Mesodermal cell (in vitro differentiated cells): ENCODE measurements around the gene DROSHA.

ENCODE experiments used
- H3K27ac ChIP-seq: 2 replicates; pipeline ENCODE4 v1.7.0; 2013; ENCODE audit warnings: mild to moderate bottlenecking, low read depth, low read length, moderate library complexity; ENCODE audit not compliant: severe bottlenecking
- H3K36me3 ChIP-seq: 2 replicates; pipeline ENCODE4 v1.7.1; 2013; ENCODE audit warnings: mild to moderate bottlenecking, low read length, moderate library complexity; ENCODE audit not compliant: control insufficient read depth, insufficient read depth
- H3K4me1 ChIP-seq: one replicate; pipeline ENCODE4 v1.7.1; 2013; ENCODE audit warnings: mild to moderate bottlenecking, low read length; ENCODE audit not compliant: insufficient read depth, control insufficient read depth, poor library complexity, severe bottlenecking
- H3K4me3 ChIP-seq: 2 replicates; pipeline ENCODE4 v1.7.0; 2013; ENCODE audit warnings: low read length, control low read depth, mild to moderate bottlenecking; ENCODE audit not compliant: insufficient read depth, poor library complexity, severe bottlenecking; ENCODE audit errors: extremely low read depth
- H3K9me3 ChIP-seq: 2 replicates; pipeline ENCODE4 v1.7.1; 2013; ENCODE audit warnings: mild to moderate bottlenecking, low read length, moderate library complexity; ENCODE audit not compliant: control insufficient read depth
- WGBS, 2 experiments: methylation state at CpG; one replicate each; pipeline ENCODE4 v1.1.5; 2013; ENCODE audit warnings: missing lambda C conversion rate in 2 of 2; ENCODE audit not compliant: insufficient coverage in 2 of 2; 5-methylcytosine and 5-hydroxymethylcytosine counted together

Gene DROSHA

GRCh38 chr5:31492869-31493268, 39.0 kb downstream of the DROSHA start:
- no peaks in the 10 kb centered on the region for H3K4me1 ChIP-seq
- H3K27ac ChIP-seq = no peak overlapping the region
- peaks cover 80% of the 10 kb centered on the region for H3K36me3 ChIP-seq
- WGBS, 2 experiments = 67 to 71% methylated on average over 2 to 4 of the region's 4 CpGs
- H3K4me3 ChIP-seq = no peak overlapping the region
- no peaks in the 10 kb centered on the region for H3K9me3 ChIP-seq

DNA sequence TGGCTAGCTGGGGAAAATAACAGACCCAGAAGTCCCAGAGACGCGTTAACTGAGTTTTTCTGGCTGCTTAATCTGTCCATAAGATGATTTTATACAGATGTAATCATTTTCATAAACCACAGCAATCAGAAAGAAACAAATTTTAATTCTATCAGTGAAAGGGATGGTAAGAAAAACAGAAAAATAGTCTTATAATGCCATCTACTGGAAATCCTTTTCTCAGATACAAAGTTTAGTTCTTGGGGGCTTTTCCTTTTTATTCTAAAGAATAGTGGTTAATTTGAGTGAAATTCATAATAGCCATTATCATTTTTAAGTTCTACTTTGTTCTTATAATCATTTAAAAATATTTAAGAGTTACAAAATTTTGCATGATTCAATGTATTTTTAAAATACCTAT, 44.4 kb downstream of the DROSHA start:
- Histone ChIP-seq H3K4me1 (no peaks in the 10 kb centered on the region), H3K27ac (no peak overlapping the region), H3K4me3 (no peak overlapping the region), H3K36me3 (peaks cover 71% of the 10 kb centered on the region), H3K9me3 (no peaks in the 10 kb centered on the region)
- no CpG with 5 or more reads among the region's 2 CpGs for WGBS, 2 experiments

DNA sequence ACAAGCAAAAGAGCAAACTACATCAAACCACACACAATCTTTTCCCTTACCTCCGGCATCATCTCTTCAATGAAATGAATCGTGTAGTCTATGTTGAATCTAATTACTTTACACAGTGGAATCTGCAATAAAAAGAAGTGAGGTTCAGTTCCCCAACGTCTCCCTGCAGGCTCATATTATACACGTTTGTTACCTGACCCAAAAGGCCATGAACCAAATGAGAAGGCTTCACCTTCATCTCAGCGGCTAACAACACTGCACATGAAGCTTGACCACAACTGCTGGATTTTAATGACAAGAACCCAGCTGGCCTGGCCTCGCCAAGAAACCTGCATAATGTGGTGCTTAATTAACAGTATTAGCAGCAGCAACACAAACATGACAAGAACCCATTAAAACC, 45.5 kb downstream of the DROSHA start:
- H3K4me3 ChIP-seq = no peak overlapping the region
- H3K36me3 ChIP-seq = peaks cover 69% of the 10 kb centered on the region
- no peaks in the 10 kb centered on the region for H3K4me1 ChIP-seq
- H3K9me3 ChIP-seq = no peaks in the 10 kb centered on the region
- H3K27ac ChIP-seq = no peak overlapping the region
- WGBS, 2 experiments = 87% methylated on average over 5 of the region's 6 CpGs; no CpG with 5 or more reads in 1 of the 2 experiments

DNA sequence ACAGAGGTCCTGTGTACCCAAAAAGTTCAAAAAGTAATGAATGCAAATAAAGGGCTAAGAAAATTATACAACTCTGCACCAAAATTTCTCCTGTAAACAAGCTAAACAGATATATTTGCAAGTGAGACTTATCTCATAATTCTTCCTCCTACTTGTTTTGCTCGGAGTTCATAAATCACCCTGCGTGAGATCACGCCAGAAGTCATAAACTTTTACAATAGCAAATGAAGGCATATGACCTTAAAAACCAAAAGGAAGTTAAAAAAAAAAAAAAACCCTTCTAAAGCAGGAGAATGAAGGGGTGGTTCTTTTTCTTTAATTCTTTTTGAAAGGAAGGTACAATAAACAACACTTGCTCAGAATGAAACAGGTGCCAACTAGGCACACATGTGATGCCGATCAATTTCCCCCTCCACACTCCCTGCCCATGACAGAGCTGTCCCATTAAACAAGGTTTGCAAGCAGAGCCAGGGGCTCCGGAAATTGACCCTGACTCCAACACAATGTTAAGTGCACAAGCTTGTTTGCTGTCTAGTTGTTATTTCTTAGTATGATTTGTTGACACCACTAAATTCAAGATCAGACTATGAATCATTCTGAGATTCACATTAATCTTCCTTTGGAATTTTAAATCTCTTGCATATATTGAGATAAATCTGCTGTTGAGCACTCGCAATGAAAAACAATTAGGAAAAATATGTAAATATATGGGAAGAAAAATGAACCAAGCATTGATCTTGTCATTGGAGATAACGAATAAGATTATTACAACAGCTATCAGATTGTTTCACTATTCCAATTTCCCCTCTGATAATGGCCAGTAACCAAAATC, 46.3 kb downstream of the DROSHA start:
- no peaks in the 10 kb centered on the region for H3K9me3 ChIP-seq
- WGBS, 2 experiments = no CpG with 5 or more reads among the region's 7 CpGs
- no peak overlapping the region for H3K27ac ChIP-seq
- no peak overlapping the region for H3K4me3 ChIP-seq
- H3K4me1 ChIP-seq = no peaks in the 10 kb centered on the region
- H3K36me3 ChIP-seq = peaks cover 62% of the 10 kb centered on the region

DNA sequence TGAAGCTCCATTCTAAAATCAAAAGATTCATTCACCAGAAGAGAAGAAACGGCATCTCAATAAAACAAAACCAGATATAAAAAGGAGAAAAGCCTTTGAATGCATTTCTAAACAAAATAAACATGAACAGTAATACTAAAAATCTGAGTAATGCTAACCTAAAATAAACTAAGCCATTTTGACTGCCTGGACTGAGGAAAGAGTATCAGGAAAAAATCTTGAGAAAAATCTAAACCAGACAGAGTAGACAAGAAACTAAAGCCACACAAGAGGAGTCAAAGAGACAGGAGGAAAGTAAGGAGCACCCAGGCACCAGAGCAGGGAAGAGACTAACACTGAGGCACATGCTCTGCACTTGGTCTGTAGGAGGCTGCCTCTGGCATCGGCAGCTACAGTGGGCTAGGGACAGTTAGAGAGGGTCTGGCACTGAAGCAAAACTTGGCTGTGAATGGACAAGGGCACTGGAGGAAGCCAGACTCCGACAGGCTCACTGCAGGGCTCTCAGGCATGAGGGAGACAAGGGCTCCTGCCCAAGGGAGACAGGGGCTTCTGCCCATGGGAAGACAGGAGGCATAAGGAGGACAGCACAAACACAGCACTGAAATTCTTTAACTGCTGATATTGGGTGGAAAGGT, 50.2 kb downstream of the DROSHA start:
- Histone ChIP-seq H3K4me1 (no peaks in the 10 kb centered on the region), H3K27ac (no peak overlapping the region), H3K36me3 (peaks cover 43% of the 10 kb centered on the region), H3K9me3 (no peaks in the 10 kb centered on the region), H3K4me3 (no peak overlapping the region)
- WGBS, 2 experiments = 86 to 100% methylated on average over 2 of the region's 3 CpGs

GRCh38 chr5:31479706-31480105, 52.2 kb downstream of the DROSHA start:
- Histone ChIP-seq H3K4me1 (no peaks in the 10 kb centered on the region), H3K9me3 (no peaks in the 10 kb centered on the region), H3K36me3 (peaks cover 40% of the 10 kb centered on the region), H3K4me3 (no peak overlapping the region), H3K27ac (no peak overlapping the region)
- no CpG with 5 or more reads among the region's 2 CpGs for WGBS, 2 experiments

GRCh38 chr5:31478901-31479300, 53.0 kb downstream of the DROSHA start:
- no peaks in the 10 kb centered on the region for H3K4me1 ChIP-seq
- no peak overlapping the region for H3K4me3 ChIP-seq
- no peak overlapping the region for H3K27ac ChIP-seq
- H3K9me3 ChIP-seq = no peaks in the 10 kb centered on the region
- H3K36me3 ChIP-seq = peaks cover 44% of the 10 kb centered on the region

DNA sequence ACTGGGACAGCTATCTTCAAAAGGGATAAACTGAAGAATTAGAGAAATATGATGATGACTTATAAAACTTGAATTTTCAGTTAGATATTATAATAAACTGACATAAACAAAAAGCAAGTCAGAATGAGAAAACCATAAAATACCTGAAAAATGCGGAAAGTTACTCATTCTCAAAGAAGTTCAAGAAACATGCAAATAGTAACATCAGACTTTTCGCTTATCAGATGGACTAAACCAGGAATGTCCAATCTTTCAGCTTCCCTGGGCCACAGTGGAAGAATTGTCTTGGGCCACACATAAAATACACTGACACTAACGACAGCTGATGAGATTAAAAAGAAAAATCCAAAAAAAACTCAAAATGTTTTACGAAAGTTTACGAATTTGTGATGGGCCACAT, 53.9 kb downstream of the DROSHA start:
- Histone ChIP-seq H3K4me1 (no peaks in the 10 kb centered on the region), H3K27ac (no peak overlapping the region), H3K4me3 (no peak overlapping the region), H3K9me3 (no peaks in the 10 kb centered on the region), H3K36me3 (peaks cover 42% of the 10 kb centered on the region)
- 89 to 92% methylated on average over 5 of the region's 5 CpGs for WGBS, 2 experiments

- Histone ChIP-seq H3K27ac (no peak overlapping the region), H3K4me1 (no peaks in the 10 kb centered on the region), H3K36me3 (peaks cover 43% of the 10 kb centered on the region), H3K4me3 (no peak overlapping the region), H3K9me3 (no peaks in the 10 kb centered on the region)
- no CpG with 5 or more reads among the region's 2 CpGs for WGBS, 2 experiments
These were observed 54.4 kb downstream of the DROSHA start for GRCh38 chr5:31477516-31477915.

- peaks cover 38% of the 10 kb centered on the region for H3K36me3 ChIP-seq
- no peak overlapping the region for H3K4me3 ChIP-seq
- WGBS, 2 experiments = 86 to 92% methylated on average over 2 to 4 of the region's 4 CpGs
- no peaks in the 10 kb centered on the region for H3K4me1 ChIP-seq
- H3K27ac ChIP-seq = no peak overlapping the region
- no peaks in the 10 kb centered on the region for H3K9me3 ChIP-seq
These were observed 55.2 kb downstream of the DROSHA start for GRCh38 chr5:31476738-31477141.

GRCh38 chr5:31471916-31472315, 60.0 kb downstream of the DROSHA start:
- Histone ChIP-seq H3K4me3 (no peak overlapping the region), H3K9me3 (no peaks in the 10 kb centered on the region), H3K4me1 (no peaks in the 10 kb centered on the region), H3K27ac (no peak overlapping the region), H3K36me3 (peaks cover 54% of the 10 kb centered on the region)
- WGBS, 2 experiments = 71 to 100% methylated on average over 1 of the region's 1 CpG
